ENCODE data around the gene KIF26B. TPM values are rescaled to one million over a fixed set of nuclear protein-coding genes. Genes with fewer than 3 reads are reported as not detected.

KIF26B gene
- polyA plus RNA-seq, 1 donor from 2014 or later = 6.3 TPM

DNA sequence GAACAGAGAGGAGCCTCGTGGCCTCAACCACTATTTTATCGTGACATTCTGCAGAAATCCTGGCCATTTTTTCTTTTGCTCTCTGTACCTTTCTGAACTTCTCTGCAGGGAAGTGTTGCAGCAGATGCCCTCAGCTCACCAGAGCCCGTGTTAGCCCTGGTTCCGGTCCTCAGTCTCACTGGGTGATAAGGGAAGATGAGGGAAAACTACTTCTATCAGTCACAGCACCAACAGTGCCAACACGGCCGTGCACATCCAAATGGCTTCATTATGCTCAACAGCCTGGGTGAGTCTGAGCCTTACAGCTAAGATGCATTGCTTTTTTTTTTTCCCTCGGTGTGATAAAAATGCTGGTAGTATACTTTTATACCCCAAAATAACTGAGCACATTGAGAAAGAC is 93.0 kb downstream of the KIF26B start:
- Histone ChIP-seq H2AFZ (ENCODE audit: low read depth, low read length) (no peak overlapping the region), H3K36me3 (ENCODE audit: insufficient read depth, low read length) (no peaks in the 10 kb centered on the region), H3K27ac (ENCODE audit: low read length) (no peak overlapping the region), H3K9me3 (ENCODE audit: low read length) (no peaks in the 10 kb centered on the region), H3K9me2 (ENCODE audit: insufficient read depth, low read length) (no peaks in the 10 kb centered on the region), H3K9ac (ENCODE audit: low read length) (no peak overlapping the region), H4K20me1 (ENCODE audit: insufficient read depth) (no peaks in the 10 kb centered on the region), H3K79me2 (replicated peaks; ENCODE audit: insufficient read depth, low read length) (no peaks in the 10 kb centered on the region), H3F3A (ENCODE audit: insufficient read depth, low read length, poor library complexity, severe bottlenecking) (no peaks in the 10 kb centered on the region), H3K4me3 (ENCODE audit: low read length) (no peak overlapping the region), H3K4me2 (ENCODE audit: low read length) (no peak overlapping the region), H3K27me3 (ENCODE audit: insufficient read depth, low read depth, low read length) (no peaks in the 10 kb centered on the region)
- TF ChIP-seq MXI1 (conservative IDR thresholded peaks at IDR 0.05; ENCODE audit: poor library complexity, severe bottlenecking) (no peak), TAF1 (IDR thresholded peaks at IDR 0.05; ENCODE audit: low read depth) (no peak), SMC3 (conservative IDR thresholded peaks at IDR 0.05; ENCODE audit: poor library complexity) (no peak), EP300 (conservative IDR thresholded peaks at IDR 0.05; ENCODE audit: poor library complexity, severe bottlenecking) (no peak), POLR2AphosphoS5 (IDR thresholded peaks at IDR 0.05) (no peak), EZH2 (IDR thresholded peaks at IDR 0.05; ENCODE audit: borderline replicate concordance, insufficient read depth, low read length, poor library complexity, severe bottlenecking) (no peak), RAD21 (conservative IDR thresholded peaks at IDR 0.05) (no peak)
- TF ChIP-seq, protein P1, sequence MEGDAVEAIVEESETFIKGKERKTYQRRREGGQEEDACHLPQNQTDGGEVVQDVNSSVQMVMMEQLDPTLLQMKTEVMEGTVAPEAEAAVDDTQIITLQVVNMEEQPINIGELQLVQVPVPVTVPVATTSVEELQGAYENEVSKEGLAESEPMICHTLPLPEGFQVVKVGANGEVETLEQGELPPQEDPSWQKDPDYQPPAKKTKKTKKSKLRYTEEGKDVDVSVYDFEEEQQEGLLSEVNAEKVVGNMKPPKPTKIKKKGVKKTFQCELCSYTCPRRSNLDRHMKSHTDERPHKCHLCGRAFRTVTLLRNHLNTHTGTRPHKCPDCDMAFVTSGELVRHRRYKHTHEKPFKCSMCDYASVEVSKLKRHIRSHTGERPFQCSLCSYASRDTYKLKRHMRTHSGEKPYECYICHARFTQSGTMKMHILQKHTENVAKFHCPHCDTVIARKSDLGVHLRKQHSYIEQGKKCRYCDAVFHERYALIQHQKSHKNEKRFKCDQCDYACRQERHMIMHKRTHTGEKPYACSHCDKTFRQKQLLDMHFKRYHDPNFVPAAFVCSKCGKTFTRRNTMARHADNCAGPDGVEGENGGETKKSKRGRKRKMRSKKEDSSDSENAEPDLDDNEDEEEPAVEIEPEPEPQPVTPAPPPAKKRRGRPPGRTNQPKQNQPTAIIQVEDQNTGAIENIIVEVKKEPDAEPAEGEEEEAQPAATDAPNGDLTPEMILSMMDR (IDR thresholded peaks at IDR 0.05; ENCODE audit: poor library complexity, severe bottlenecking) = no peak
- TF ChIP-seq, protein P2, sequence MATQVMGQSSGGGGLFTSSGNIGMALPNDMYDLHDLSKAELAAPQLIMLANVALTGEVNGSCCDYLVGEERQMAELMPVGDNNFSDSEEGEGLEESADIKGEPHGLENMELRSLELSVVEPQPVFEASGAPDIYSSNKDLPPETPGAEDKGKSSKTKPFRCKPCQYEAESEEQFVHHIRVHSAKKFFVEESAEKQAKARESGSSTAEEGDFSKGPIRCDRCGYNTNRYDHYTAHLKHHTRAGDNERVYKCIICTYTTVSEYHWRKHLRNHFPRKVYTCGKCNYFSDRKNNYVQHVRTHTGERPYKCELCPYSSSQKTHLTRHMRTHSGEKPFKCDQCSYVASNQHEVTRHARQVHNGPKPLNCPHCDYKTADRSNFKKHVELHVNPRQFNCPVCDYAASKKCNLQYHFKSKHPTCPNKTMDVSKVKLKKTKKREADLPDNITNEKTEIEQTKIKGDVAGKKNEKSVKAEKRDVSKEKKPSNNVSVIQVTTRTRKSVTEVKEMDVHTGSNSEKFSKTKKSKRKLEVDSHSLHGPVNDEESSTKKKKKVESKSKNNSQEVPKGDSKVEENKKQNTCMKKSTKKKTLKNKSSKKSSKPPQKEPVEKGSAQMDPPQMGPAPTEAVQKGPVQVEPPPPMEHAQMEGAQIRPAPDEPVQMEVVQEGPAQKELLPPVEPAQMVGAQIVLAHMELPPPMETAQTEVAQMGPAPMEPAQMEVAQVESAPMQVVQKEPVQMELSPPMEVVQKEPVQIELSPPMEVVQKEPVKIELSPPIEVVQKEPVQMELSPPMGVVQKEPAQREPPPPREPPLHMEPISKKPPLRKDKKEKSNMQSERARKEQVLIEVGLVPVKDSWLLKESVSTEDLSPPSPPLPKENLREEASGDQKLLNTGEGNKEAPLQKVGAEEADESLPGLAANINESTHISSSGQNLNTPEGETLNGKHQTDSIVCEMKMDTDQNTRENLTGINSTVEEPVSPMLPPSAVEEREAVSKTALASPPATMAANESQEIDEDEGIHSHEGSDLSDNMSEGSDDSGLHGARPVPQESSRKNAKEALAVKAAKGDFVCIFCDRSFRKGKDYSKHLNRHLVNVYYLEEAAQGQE (IDR thresholded peaks at IDR 0.05; ENCODE audit: borderline replicate concordance) = no peak

DNA sequence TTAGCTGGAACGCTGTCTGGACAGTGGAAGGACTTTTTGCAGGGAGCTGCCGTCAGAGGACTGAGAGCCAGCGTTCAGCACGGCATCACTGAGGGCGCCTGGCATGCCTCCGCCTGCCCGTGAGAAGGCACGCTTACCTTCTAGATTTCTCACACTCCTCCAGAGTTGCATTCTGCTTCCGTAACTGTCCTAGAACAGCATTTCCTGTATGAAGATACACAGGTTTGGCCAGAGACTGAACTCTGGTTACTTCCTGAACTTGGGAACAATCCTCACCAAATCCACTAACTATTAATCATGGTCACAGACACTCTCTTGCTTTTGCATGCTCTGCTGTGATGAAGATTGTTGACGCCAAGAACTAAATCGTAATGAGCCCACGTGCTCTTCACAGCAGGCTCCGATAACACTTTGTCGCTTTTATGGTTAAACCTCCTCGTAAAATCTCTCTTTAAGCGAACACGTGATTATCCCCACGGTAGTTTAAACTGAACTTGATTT is 93.5 kb downstream of the KIF26B start:
- no peak overlapping the region for H3K4me2 ChIP-seq (ENCODE audit: low read length)
- H3K9me3 ChIP-seq (ENCODE audit: low read length) = no peaks in the 10 kb centered on the region
- no peaks in the 10 kb centered on the region for H3F3A ChIP-seq (ENCODE audit: insufficient read depth, low read length, poor library complexity, severe bottlenecking)
- H3K4me3 ChIP-seq (ENCODE audit: low read length) = no peak overlapping the region
- H3K27ac ChIP-seq (ENCODE audit: low read length) = no peak overlapping the region
- no peaks in the 10 kb centered on the region for H3K36me3 ChIP-seq (ENCODE audit: insufficient read depth, low read length)
- H3K9me2 ChIP-seq (ENCODE audit: insufficient read depth, low read length) = no peaks in the 10 kb centered on the region
- H2AFZ ChIP-seq (ENCODE audit: low read depth, low read length) = no peak overlapping the region
- no peak overlapping the region for H3K9ac ChIP-seq (ENCODE audit: low read length)
- TF ChIP-seq, protein P2 (IDR thresholded peaks at IDR 0.05; ENCODE audit: borderline replicate concordance) = no peak
- TF ChIP-seq EZH2 (IDR thresholded peaks at IDR 0.05; ENCODE audit: borderline replicate concordance, insufficient read depth, low read length, poor library complexity, severe bottlenecking) (no peak), SMC3 (conservative IDR thresholded peaks at IDR 0.05; ENCODE audit: poor library complexity) (no peak)
- H3K27me3 ChIP-seq (ENCODE audit: insufficient read depth, low read depth, low read length) = no peaks in the 10 kb centered on the region
- H4K20me1 ChIP-seq (ENCODE audit: insufficient read depth) = no peaks in the 10 kb centered on the region
- H3K79me2 ChIP-seq (replicated peaks; ENCODE audit: insufficient read depth, low read length) = no peaks in the 10 kb centered on the region

Measured in neural cell (in vitro differentiated cells).